GM19193 (cell line): ENCODE data around the gene CEP120.

Experiments used
- POLR2A ChIP-seq: IDR thresholded peaks from 4 replicates; pipeline ENCODE4 v1.6.1; 2011; ENCODE audit not compliant: insufficient read depth, insufficient read length; ENCODE audit errors: extremely low read depth

Gene CEP120

DNA sequence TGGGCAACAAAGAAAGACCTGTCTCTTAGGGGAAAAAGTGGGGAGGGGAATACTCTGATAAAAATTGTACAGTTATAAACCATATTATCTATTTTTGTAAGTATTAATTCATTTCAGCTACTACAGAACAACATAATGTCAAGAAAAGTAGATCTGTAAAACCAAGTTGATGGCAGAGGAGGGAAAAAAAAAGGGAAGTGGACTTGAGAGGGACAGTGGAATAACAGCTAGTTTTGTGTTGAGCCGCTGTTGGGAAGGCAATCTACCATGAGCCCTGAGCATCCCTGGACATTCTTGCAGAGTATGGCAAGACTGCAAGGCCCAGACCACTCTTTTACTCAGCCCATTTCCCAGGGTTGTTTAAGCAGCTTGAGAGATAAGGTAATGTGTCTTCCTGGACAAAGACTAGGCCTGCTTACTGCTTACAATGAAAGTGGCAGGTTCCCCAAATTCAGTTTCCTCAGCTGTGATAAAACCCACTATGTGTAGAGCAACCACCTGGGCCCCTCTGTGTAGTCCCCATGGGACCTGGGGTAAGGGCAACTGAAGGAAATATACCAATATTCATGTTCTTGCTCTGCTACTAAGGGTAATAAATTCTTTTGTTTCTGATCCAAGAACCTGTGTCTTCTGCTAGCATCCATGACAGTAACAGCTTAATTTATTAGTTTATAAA, 25.0 kb downstream of the CEP120 start:
- no peak for TF ChIP-seq POLR2A

DNA sequence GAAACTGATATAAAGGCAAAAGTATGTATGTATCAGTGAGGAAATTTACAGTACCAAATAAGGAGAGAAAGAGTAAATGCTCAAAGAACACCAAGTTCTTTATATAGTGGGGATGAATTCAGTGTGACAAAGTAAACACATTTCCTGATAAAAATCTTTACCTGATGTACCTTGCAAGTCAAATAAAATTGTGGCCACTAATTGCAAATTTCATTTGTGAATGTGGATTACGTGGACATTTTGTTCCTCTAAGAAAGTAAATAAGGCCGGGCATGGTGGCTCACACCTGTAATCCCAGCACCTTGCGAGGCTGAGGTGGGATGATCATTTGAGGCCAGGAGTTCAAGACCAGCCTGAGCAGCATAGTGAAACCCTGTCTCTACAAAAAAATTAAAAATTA, 25.7 kb downstream of the CEP120 start:
- no peak for TF ChIP-seq POLR2A

DNA sequence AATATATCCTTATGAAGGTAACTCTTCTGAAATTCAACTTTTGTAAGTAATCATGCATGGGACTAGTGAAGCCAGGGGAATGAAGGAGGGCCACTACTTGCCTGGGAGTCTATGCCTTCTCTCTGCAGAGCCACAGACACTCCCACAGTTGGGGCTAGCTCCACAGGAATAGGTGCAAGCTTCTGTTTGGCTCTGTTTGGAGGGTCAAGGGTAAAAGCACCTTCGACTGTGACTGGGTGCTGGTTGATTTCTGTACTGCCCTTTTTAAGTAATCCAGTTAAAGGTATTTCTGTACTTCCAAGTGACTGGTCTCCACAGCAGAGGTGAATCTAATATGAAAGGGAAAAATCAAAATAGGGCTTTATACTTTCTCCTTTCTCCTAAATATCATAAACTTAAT, 32.2 kb downstream of the CEP120 start:
- TF ChIP-seq POLR2A = no peak

DNA sequence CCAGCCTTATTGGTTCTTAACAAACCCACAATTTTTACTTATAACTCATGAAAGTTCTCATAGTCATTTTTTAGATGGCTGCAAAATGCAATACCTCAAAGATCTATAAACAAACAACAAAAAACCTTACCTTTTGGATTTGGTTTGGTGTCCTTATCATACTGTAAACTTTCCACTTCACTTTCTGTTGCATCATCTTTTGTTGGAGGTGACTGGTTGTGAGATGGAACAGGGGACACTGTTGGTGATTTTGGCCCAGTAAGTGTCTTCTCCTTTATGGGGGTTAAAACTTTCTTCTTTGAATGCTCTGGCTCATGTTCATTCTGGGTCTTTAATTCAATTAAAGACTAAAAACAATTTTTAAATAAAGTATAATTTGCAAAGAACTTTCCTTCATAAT, 33.4 kb downstream of the CEP120 start:
- no peak for TF ChIP-seq POLR2A

DNA sequence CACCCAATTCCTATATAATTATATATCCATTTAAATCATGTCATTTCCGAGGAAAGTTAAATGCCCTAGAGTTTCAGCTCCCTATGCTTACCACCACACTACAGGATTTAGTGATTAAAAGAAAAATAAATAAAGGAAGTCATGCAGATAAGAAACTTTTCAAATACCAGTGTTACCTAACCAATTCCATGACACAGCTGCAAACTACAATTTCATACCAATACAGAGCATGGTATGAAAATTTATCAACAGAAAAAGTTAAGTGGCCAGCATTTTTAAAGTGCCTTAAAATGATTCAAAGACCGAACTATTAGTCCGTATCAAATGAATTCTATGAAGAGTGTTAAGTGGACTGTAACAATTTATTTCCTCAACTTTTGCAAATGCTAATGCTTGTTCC, 35.9 kb downstream of the CEP120 start:
- TF ChIP-seq POLR2A = no peak

DNA sequence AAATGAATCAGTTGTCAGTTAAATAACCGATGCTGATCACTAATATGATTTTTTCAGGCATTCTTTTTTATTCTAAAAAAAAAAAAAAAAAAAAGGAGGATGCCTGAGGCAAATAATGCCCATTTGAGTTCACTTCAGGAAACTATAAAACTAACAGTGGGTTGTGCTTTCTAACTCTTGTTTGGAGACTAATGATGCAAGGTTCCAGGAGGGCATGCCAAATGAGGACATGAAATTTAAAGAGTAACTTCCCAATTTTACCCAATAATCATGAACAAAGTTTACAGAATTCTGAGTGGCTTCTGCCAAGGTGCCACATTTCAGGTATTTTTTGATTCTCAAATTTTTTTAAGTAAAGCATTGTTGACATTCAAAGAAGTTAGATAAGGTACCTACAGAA, 41.0 kb downstream of the CEP120 start:
- no peak for TF ChIP-seq POLR2A

DNA sequence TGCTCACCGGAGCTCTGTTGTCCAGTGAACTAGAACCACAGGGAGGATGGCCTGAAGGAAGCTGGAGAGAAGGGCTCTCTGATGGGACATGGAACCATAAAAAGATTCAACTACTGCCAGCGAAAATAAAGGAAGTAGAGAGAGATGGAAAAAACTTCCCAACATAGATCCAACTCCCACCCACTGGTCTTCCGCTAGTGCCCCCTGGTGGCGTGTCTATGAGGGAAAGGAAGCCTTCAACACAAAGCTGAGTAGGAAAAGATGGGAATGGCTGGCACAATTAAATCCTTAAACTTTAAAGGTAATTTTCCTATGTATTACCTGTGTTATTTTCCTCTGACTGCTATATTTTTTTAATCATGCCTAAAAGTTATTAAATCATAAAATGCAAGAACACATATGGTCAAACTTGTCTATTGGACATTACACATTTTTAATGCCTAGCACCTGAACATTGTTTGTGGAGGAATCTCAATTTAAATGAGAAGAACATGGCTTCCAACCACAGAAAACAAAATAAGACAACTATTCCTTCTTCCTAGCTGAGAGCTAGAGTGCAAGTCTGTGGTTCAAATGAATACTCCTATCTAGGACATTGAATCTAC, 51.5 kb downstream of the CEP120 start:
- no peak for TF ChIP-seq POLR2A

DNA sequence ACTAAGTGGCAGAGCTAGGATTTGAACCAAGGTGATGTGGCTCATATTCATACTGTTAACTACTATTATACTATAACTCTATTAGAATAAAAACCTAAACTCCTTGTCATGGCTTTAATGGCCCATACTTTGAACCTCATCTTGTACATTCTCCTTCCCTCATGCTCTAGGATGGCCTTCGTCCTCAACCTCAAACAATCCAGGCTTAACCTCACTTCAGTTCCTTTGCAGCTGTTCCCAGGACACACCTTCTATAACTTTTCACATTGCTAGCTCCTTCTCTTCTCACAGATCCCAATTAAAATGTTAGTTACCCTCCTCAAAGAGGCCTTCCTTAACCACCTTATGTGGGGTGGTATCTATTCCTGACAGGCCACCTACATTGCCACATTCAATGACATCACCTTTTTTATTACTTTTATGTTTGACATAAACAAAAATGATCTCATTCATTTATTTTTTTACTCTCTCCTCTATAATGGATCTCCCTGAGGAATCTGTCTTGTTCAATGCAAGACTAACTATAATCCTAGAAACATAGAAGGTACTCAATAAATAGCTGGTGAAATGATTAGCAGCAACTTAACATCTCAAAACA, 53.7 kb downstream of the CEP120 start:
- TF ChIP-seq POLR2A = no peak

DNA sequence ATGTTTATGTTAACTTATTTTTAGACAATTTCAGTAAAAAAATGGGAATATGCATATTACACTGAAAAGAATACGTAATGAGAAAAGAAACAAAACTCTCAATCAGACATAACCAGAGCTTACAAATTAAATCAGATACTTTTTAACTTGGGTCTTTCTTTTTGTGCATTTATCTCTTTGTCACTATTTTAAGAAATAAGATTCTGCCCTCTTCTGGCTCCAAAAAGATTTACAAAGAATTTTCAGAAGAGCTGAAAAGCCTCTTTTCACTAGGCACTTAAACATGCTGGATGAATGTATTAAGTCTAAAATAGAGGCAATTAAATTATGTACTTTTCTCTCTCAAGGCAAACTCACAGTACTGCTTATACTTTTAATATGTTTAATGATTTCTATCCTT, 55.5 kb downstream of the CEP120 start:
- no peak for TF ChIP-seq POLR2A

DNA sequence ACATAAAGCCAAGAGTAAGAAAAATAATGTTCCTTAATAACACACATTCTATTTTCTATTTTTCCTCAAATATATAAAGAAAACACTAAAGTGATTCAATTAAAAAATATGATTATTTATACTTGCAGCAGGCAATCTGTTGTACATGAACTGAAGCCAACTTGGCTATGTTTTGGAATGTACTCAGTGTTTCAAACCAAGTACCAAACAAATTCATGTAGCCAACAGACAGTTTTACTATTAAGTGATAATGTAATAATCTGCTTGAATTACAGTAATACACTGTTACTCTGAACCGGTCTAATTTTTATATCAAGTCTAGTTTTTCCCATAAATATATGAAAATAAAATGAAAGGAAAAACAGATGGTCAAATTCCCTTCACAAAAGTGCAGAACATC, 58.0 kb downstream of the CEP120 start:
- no peak for TF ChIP-seq POLR2A

DNA sequence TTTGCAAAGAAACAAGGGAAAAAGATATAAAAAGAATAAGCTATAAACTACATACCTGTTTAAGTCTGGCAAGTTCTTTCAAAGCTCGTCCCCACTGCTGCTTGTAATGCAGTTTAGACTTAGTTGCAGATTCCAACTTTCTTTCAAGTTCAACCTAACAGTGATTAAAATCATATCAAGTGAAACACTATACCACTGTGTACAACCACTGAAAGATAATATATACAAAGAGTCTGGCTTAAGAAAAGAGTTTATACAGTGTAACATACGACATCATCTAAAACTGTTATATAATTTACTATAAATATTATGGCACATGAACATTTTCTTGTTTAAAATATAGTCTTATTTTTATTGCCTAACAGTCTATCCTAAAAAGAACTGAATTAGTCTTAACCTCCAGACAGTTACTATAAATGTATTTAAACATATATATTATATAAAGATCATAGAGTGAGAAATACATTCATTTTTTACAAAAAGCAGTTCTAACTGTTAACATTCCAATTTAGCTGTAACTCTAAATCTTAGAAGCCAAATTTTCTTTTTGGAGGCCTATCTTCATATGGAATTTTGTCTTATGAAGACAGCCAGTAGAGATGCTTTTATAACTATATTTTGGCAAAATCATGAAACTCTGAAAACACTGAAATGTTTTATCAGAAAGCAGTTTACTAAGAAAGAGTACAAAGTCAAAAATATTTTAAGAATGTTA, 58.6 kb downstream of the CEP120 start:
- no peak for TF ChIP-seq POLR2A

DNA sequence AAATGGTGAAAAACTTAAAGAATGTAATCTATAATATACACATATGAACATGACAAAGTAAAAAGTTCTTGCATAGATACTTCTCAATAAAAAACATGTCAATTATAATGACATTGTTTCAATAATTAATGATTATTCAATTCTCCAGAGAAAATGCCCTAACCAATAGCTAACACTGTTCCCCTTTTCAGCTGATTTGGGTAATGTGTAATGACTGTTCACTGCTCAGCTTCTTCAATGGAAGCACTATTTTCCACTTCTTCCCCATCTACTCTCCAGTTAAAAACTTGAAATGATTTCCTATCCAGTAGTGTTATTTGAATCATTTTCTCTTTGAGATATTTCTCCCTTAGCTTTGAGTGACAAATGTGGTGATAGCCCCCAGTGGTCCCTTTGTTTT, 62.3 kb downstream of the CEP120 start:
- no peak for TF ChIP-seq POLR2A

DNA sequence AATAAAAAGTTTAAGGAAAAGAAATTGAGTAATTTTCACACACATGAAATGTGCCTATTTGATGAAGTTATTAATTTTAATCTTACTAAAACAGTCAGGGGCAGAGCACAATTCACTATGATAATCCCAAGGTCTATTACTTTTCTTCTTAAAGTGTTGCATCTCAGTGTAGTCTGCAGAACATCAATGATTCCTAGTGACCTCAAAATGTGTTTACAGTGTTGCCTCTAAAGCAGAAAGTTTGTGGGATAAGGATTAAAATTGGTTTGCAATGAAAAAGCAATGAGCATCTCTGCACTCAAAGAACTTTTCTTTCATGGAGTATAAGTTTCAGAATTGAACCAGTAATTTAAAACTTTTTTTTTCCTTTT, 63.0 kb downstream of the CEP120 start:
- no peak for TF ChIP-seq POLR2A

DNA sequence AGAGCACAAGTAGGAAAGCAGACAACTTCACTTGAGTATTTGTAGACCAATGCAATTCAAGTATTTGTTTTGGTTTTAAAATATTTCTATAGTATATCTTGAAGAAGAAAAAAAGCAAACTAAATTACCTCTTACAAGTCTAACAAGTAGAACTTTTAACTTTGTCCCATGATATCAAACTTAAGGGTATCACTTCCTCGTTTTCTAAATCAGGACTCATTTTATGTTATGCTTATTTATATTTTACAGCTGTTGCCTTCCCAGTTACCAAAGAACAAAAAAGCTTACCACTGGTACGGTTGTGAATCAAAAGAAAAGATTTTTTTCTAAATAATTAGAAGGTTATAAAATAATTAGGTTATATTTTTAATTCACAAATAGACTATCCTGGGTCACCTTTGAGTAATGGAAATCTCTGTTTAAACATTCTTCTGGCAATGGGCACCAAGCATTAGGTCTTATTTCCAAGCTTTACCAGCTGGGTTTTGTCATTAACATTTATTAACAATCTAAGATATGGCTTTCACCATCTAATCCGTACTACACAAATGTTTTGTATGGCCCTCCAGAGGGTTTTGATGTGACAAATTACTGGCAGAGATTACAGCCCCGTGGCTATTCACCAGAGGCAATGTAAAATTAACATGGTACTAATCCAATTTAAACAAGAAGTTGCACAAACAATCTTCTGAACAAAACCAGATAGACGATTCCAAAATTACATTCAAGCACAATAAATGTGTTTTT, 63.6 kb downstream of the CEP120 start:
- no peak for TF ChIP-seq POLR2A

DNA sequence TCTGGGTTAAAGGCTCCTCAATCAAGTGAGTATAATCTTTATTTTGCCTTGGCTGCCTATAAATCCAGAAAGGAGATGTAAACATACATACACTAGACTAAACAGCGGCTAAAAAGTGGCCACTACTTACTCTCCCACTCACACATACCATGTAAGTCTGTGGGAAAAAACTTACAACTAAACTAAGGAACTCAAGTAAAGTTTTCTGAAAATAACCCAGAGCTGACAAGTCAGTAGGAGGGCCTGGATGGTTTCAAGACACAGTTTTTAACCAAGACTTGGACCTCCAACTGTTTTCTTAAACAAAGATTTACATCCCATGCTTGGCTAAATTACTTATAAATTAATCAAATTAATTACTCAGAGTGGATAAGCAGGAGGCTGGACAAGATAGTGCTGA, 64.5 kb downstream of the CEP120 start:
- TF ChIP-seq POLR2A = no peak

DNA sequence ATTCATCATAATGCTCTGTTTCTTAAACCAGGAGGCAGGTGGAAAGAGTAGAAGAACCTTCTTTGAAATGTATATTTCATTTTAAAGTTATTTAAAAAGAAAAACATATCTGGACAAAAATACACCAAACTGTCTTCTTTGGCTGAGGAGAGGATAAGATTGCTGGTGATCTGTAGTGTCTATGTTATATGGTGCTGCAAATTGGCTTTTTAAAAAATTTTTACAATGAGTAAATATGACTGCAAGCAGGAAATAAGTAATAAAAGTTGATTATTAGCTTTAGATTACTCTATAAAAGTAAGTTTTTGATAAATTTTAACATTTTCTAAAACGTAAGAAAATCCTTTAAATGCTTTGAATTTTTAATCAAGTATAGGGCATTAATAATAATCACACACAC, 64.9 kb downstream of the CEP120 start:
- no peak for TF ChIP-seq POLR2A

DNA sequence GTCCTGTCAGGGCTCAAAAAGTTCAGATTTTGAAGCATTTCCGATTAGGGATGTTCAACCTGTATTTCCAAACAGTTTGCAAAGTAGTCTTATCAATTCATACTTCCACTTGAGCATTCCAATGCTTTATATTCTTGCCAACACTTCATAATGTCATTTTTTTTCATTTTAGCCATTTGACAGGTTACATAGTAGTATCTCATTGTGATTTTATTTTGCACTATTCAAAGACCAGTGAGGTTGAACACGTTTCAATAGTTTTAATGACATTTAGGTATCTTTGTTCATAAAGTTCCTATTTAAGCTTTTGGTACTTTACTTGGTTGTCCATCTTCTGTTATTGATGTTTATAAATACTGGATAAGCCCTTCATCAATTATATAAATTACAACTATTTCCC, 71.4 kb downstream of the CEP120 start:
- no peak for TF ChIP-seq POLR2A
